Activated CD8-positive, alpha-beta memory T cell treated with anti-CD3 and anti-CD28 coated beads, Interleukin-2, amount 50 U/mL, for 48 hours (primary cell): ENCODE results near the gene FLAD1.
"Not testable (repeated sequence)": the region's sequence is repeated elsewhere in the genome, so short reads cannot be mapped to it uniquely, and the experiment has no call there.

Source experiments
- DNase-seq: peaks from one replicate; pipeline ENCODE4 v3.0.0-alpha.2; 2020

Gene FLAD1

GRCh38 chr1:154992721-154993571, 9.8 kb downstream of the FLAD1 start:
- DNase-seq: no peak

GRCh38 chr1:154993572-154994268, 10.6 kb downstream of the FLAD1 start, which contains the start of gene LENEP:
TSS of gene LENEP (plus strand) at chr1:154993586. CDS start at chr1:154993608, 22 bp downstream.
- DNase-seq: no peak

- DNase-seq: no peak
These were observed 11.1 kb downstream of the FLAD1 start for GRCh38 chr1:154994269-154994587.

- no peak for DNase-seq
These were observed 11.4 kb downstream of the FLAD1 start for GRCh38 chr1:154994591-154994990.

GRCh38 chr1:154995301-154995983, 12.3 kb downstream of the FLAD1 start:
- not testable (repeated sequence) for DNase-seq

- no peak for DNase-seq
These were observed 14.0 kb downstream of the FLAD1 start for GRCh38 chr1:154996966-154997701.

- DNase-seq: no peak
These were observed 15.1 kb downstream of the FLAD1 start for GRCh38 chr1:154998201-154998780.

- peak; percentile 88 for DNase-seq
These were observed 15.8 kb downstream of the FLAD1 start for GRCh38 chr1:154998818-154999570.

- DNase-seq: peak; percentile 84
These were observed 16.6 kb downstream of the FLAD1 start for GRCh38 chr1:154999571-155000410.

- peak; percentile 75 for DNase-seq
These were observed 17.2 kb downstream of the FLAD1 start for GRCh38 chr1:155000411-155000725.

GRCh38 chr1:155000726-155001424, 17.7 kb downstream of the FLAD1 start:
- DNase-seq: peak; percentile 91

GRCh38 chr1:155001425-155001674, 18.2 kb downstream of the FLAD1 start:
- DNase-seq: no peak

GRCh38 chr1:155001675-155002463, 18.7 kb downstream of the FLAD1 start:
- DNase-seq: peak; percentile 96

GRCh38 chr1:155002464-155003226, 19.5 kb downstream of the FLAD1 start, which contains the start of gene ZBTB7B:
TSS of gene ZBTB7B (plus strand) at chr1:155002802. CDS start at chr1:155014661, 11,859 bp downstream.
- DNase-seq: peak; percentile 64

- no peak for DNase-seq
These were observed 20.2 kb downstream of the FLAD1 start for GRCh38 chr1:155003227-155003765.

- no peak for DNase-seq
These were observed 20.7 kb downstream of the FLAD1 start for GRCh38 chr1:155003766-155004351.

- DNase-seq: peak; percentile 59
These were observed 21.4 kb downstream of the FLAD1 start for GRCh38 chr1:155004352-155005075.
